Liver (tissue), 9 donors: Measurements from ENCODE around the gene NMRK1. TPM values are rescaled to one million over a fixed set of nuclear protein-coding genes. Genes with fewer than 3 reads are reported as not detected.

Experiments used
- DNase-seq: peaks from one replicate; pipeline ENCODE4 v3.0.0-alpha.2; 2017; ENCODE audit warnings: low spot score
- H3K27ac ChIP-seq, 2 donors: one replicate each; pipeline ENCODE4 v1.7.0; 2013; ENCODE audit warnings: inconsistent platforms in 2 of 2, low read length in 2 of 2, control low read depth in 1 of 2, low read depth in 1 of 2, mild to moderate bottlenecking in 1 of 2
- H3K27me3 ChIP-seq, 4 donors: one replicate each; pipeline versions ENCODE4 v1.6.1 to v1.7.0; 2013; ENCODE audit warnings: low read length in 3 of 4, inconsistent platforms in 1 of 4, mild to moderate bottlenecking in 1 of 4, moderate library complexity in 1 of 4; ENCODE audit not compliant: control insufficient read depth in 4 of 4, insufficient read depth in 4 of 4
- H3K36me3 ChIP-seq, 4 donors: one replicate each; pipeline versions ENCODE4 v1.6.1 to v1.7.0; 2013; ENCODE audit warnings: low read length in 3 of 4, mild to moderate bottlenecking in 3 of 4, low read depth in 1 of 4, moderate library complexity in 1 of 4; ENCODE audit not compliant: control insufficient read depth in 4 of 4, insufficient read depth in 3 of 4
- H3K4me1 ChIP-seq, 4 donors: one replicate each; pipeline versions ENCODE4 v1.6.1 to v1.7.0; 2013; ENCODE audit warnings: low read length in 3 of 4, mild to moderate bottlenecking in 3 of 4, moderate library complexity in 1 of 4; ENCODE audit not compliant: control insufficient read depth in 4 of 4, insufficient read depth in 4 of 4
- H3K4me3 ChIP-seq, 3 donors: one replicate each; pipeline versions ENCODE4 v1.6.1 to v1.7.0; 2013; ENCODE audit warnings: low read length in 3 of 3, control low read depth in 1 of 3, low read depth in 1 of 3, mild to moderate bottlenecking in 1 of 3
- H3K9ac ChIP-seq, 2 donors: one replicate each; pipeline ENCODE4 v1.7.0; 2013; ENCODE audit warnings: low read length in 2 of 2, mild to moderate bottlenecking in 2 of 2, moderate library complexity in 2 of 2, control low read depth in 1 of 2, low read depth in 1 of 2
- H3K9me3 ChIP-seq, 4 donors: one replicate each; pipeline versions ENCODE4 v1.6.1 to v1.7.0; 2013; ENCODE audit warnings: low read length in 3 of 4; ENCODE audit not compliant: control insufficient read depth in 4 of 4
- ATF3 ChIP-seq: IDR thresholded peaks from 2 replicates; pipeline ENCODE4 v1.6.1; 2016; ENCODE audit warnings: antibody characterized with exemption
- CTCF ChIP-seq: fragments of 150-350 bp; IDR thresholded peaks from 2 replicates; pipeline ENCODE4 v1.5.1; 2017; ENCODE audit warnings: improper control_type of control experiment, low read depth, low read length; ENCODE audit not compliant: missing input control
- EGR1 ChIP-seq, 2 donors: IDR thresholded peaks; 2 replicates each; pipeline ENCODE4 v1.6.1; 2016 to 2018; ENCODE audit warnings: antibody characterized with exemption in 2 of 2, low read depth in 2 of 2
- FOXA1 ChIP-seq: IDR thresholded peaks from 2 replicates; pipeline ENCODE4 v1.6.1; 2016; ENCODE audit warnings: antibody characterized with exemption
- GABPA ChIP-seq, 2 donors: IDR thresholded peaks in 1 of 2; conservative IDR thresholded peaks in 1 of 2; 2 replicates each; pipeline ENCODE4 v1.6.1; 2016; ENCODE audit warnings: antibody characterized with exemption in 2 of 2, mild to moderate bottlenecking in 1 of 2, moderate library complexity in 1 of 2
- HNF4A ChIP-seq, 2 donors: conservative IDR thresholded peaks; 2 replicates each; pipeline ENCODE4 v1.6.1; 2016; ENCODE audit warnings: antibody characterized with exemption in 2 of 2, mild to moderate bottlenecking in 2 of 2
- HNF4G ChIP-seq: IDR thresholded peaks from 2 replicates; pipeline ENCODE4 v1.6.1; 2016; ENCODE audit warnings: antibody characterized with exemption
- JUND ChIP-seq, 2 donors: IDR thresholded peaks; 2 replicates each; pipeline ENCODE4 v1.6.1; 2016; ENCODE audit warnings: antibody characterized with exemption in 2 of 2
- NR2F2 ChIP-seq: IDR thresholded peaks from 2 replicates; pipeline ENCODE4 v1.6.1; 2016; ENCODE audit warnings: antibody characterized with exemption
- RAD21 ChIP-seq, 2 donors: IDR thresholded peaks; 2 replicates each; pipeline ENCODE4 v1.6.1; 2016; ENCODE audit warnings: antibody characterized with exemption in 2 of 2, mild to moderate bottlenecking in 2 of 2
- REST ChIP-seq: IDR thresholded peaks from 2 replicates; pipeline ENCODE4 v1.6.1; 2016; ENCODE audit warnings: antibody characterized with exemption, mild to moderate bottlenecking
- RXRA ChIP-seq, 2 donors: IDR thresholded peaks; 2 replicates each; pipeline ENCODE4 v1.6.1; 2017 to 2018; ENCODE audit warnings: antibody characterized with exemption in 2 of 2, mild to moderate bottlenecking in 1 of 2
- SP1 ChIP-seq: IDR thresholded peaks from 2 replicates; pipeline ENCODE4 v1.6.1; 2018; ENCODE audit warnings: antibody characterized with exemption, mild to moderate bottlenecking
- TAF1 ChIP-seq: conservative IDR thresholded peaks from 2 replicates; pipeline ENCODE4 v1.6.1; 2016; ENCODE audit warnings: antibody characterized with exemption, mild to moderate bottlenecking
- YY1 ChIP-seq: IDR thresholded peaks from 2 replicates; pipeline ENCODE4 v1.6.1; 2016; ENCODE audit warnings: antibody characterized with exemption, mild to moderate bottlenecking
- ZBTB33 ChIP-seq: IDR thresholded peaks from 2 replicates; pipeline ENCODE4 v1.6.1; 2016; ENCODE audit warnings: antibody characterized with exemption
- WGBS: extraction: QIAGEN DNeasy Blood & Tissue Kit; methylation state at CpG from one replicate; pipeline ENCODE4 v1.1.7; 2013; 5-methylcytosine and 5-hydroxymethylcytosine counted together
- polyA plus RNA-seq, 2 donors: library from polyadenylated mRNA; stranded (reverse) in 1 of 2; unstranded in 1 of 2; fragments of 200-250 nt in 1 of 2; fragments of >200 nt in 1 of 2; fragmentation: Nextera tagmentation in 1 of 2; extraction: Ambion mirVana in 1 of 2; gene quantifications; one replicate each; pipeline versions ENCODE4 v1.2.1 to v1.2.3, GENCODE V29; 2013 to 2015
- total RNA-seq, 2 donors: library from RNA; depleted of rRNA; stranded (reverse); fragments of >200 nt; gene quantifications; one replicate each; pipeline ENCODE4 v1.2.3, GENCODE V29; 2014
- TF ChIP-seq, protein P1 (sequence below): IDR thresholded peaks from 2 replicates; pipeline ENCODE4 v1.6.1; 2016; ENCODE audit warnings: antibody characterized with exemption
- donor health status: healthy.
- donor health status: healthy.
- donor health status: healthy.
- donor health status: healthy.
- donor health status: healthy.

NMRK1 gene
- total and polyA plus RNA-seq, 4 donors = 6.8 to 32.2 (median 15.9) TPM

GRCh38 chr9:75064307-75065025, 23.5 kb downstream of the NMRK1 start:
- H3K4me3 ChIP-seq = no peak overlapping the region
- H3K27ac ChIP-seq = no peak overlapping the region
- no peaks in the 10 kb centered on the region for H3K27me3 ChIP-seq
- no peak overlapping the region for H3K9ac ChIP-seq
- no peaks in the 10 kb centered on the region for H3K9me3 ChIP-seq
- WGBS = 94% methylated on average over 2 of the region's 2 CpGs
- peaks cover 2 to 71% (median 40%) of the 10 kb centered on the region in 4 donors for H3K36me3 ChIP-seq
- TF ChIP-seq TAF1 (no peak), HNF4A (conservative IDR thresholded peaks at IDR 0.05) (no peak), NR2F2 (no peak), SP1 (no peak), REST (no peak), JUND (IDR thresholded peaks at IDR 0.05) (no peak), CTCF (no peak), FOXA1 (no peak), ATF3 (no peak), YY1 (no peak), ZBTB33 (no peak), HNF4G (no peak), GABPA (IDR thresholded peaks at IDR 0.05 in 1 of 2, conservative IDR thresholded peaks at IDR 0.05 in 1 of 2) (no peak), EGR1 (IDR thresholded peaks at IDR 0.05; ENCODE audit: low read depth in 2 of 2) (no peak), RXRA (IDR thresholded peaks at IDR 0.05) (no peak), RAD21 (IDR thresholded peaks at IDR 0.05) (no peak)
- TF ChIP-seq, protein P1, sequence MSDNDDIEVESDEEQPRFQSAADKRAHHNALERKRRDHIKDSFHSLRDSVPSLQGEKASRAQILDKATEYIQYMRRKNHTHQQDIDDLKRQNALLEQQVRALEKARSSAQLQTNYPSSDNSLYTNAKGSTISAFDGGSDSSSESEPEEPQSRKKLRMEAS = no peak
- H3K4me1 ChIP-seq = no peaks in the 10 kb centered on the region
- DNase-seq = no peak
